PC-3 (cell line): Measurements from ENCODE around the gene DRAXIN. TPM values are rescaled to one million over a fixed set of nuclear protein-coding genes. Genes with fewer than 3 reads are reported as not detected.

ENCODE experiments used
- ATAC-seq: fragments of 200-7000 bp; cut with Tn5 transposase; 2 replicates; pipeline ENCODE4 v1.9.1; 2020; ENCODE audit warnings: mild to moderate bottlenecking, moderate library complexity
- BruUV-seq: library from RNA; stranded (reverse); fragments of 400-500 nt; replicated peaks from 2 replicates; lab custom pipeline; 2021; lab: Mats Ljungman, UMichigan
- CTCF ChIA-PET: fragments of 300-600 bp; sonication (Branson Sonifier 250); formaldehyde crosslinking; loops from one replicate; lab custom pipeline; 2022; ENCODE audit warnings: antibody characterized with exemption; lab: Charles Lee
- POLR2A ChIA-PET: fragments of 300-600 bp; sonication (Branson Sonifier 250); formaldehyde crosslinking; loops from one replicate; lab custom pipeline; 2022; ENCODE audit warnings: antibody characterized with exemption; ENCODE audit not compliant: unreplicated experiment; lab: Charles Lee
- DNase-seq: peaks from one replicate; pipeline ENCODE4 v3.0.0-alpha.2; 2015
- H2AFZ ChIP-seq: fragments of 300-600 bp; sonication (generic); 2 replicates; pipeline ENCODE4 v1.6.0; 2016; ENCODE audit warnings: antibody characterized with exemption, low read length
- H3F3A ChIP-seq: fragments of 300-600 bp; sonication (generic); one replicate; pipeline ENCODE4 v1.6.0; 2017; ENCODE audit warnings: antibody characterized with exemption, low read length, control low read depth, mild to moderate bottlenecking; ENCODE audit not compliant: unreplicated experiment
- H3K27ac ChIP-seq: fragments of 300-600 bp; sonication (generic); 2 replicates; pipeline ENCODE4 v1.5.1; 2016; ENCODE audit warnings: mild to moderate bottlenecking, low read length
- H3K27me3 ChIP-seq: fragments of 300-600 bp; sonication (generic); 2 replicates; pipeline ENCODE4 v1.6.1; 2016; ENCODE audit warnings: low read length, mixed read lengths
- H3K36me3 ChIP-seq: fragments of 300-600 bp; sonication (generic); 2 replicates; pipeline ENCODE4 v1.6.1; 2016; ENCODE audit warnings: low read depth, mixed run types, low read length, mixed read lengths
- H3K4me1 ChIP-seq: fragments of 300-600 bp; sonication (generic); 2 replicates; pipeline ENCODE4 v1.5.1; 2016; ENCODE audit warnings: low read length; ENCODE audit not compliant: insufficient read depth
- H3K4me2 ChIP-seq: fragments of 300-600 bp; sonication (generic); 2 replicates; pipeline ENCODE4 v1.6.0; 2016; ENCODE audit warnings: low read length
- H3K4me3 ChIP-seq: fragments of 300-600 bp; sonication (generic); 2 replicates; pipeline ENCODE4 v1.5.1; 2016; ENCODE audit warnings: mild to moderate bottlenecking, low read length, mixed read lengths
- H3K79me2 ChIP-seq: fragments of 300-600 bp; sonication (generic); 2 replicates; pipeline ENCODE4 v1.6.1; 2017; ENCODE audit warnings: low read length, mixed read lengths
- H3K9ac ChIP-seq: fragments of 300-600 bp; sonication (generic); 2 replicates; pipeline ENCODE4 v1.6.0; 2016; ENCODE audit warnings: mild to moderate bottlenecking, low read length
- H3K9me2 ChIP-seq: fragments of 300-600 bp; sonication (generic); replicated peaks from 2 replicates; pipeline ENCODE4 v1.6.1; 2016; ENCODE audit warnings: mixed run types, low read length, mixed read lengths
- H3K9me3 ChIP-seq: fragments of 300-600 bp; sonication (generic); 2 replicates; pipeline ENCODE4 v1.6.1; 2016; ENCODE audit warnings: low read length, mixed read lengths
- H4K20me1 ChIP-seq: fragments of 300-600 bp; sonication (generic); 2 replicates; pipeline ENCODE4 v1.6.1; 2016; ENCODE audit warnings: low read length, mixed read lengths
- CTCF ChIP-seq: fragments of 300-600 bp; sonication (generic); conservative IDR thresholded peaks from 2 replicates; pipeline ENCODE4 v1.5.1; 2017; ENCODE audit warnings: antibody characterized with exemption, low read depth, mild to moderate bottlenecking, low read length
- EZH2 ChIP-seq: fragments of 300-600 bp; sonication (generic); IDR thresholded peaks from one replicate; pipeline ENCODE4 v1.6.1; 2017; ENCODE audit warnings: antibody characterized with exemption, mild to moderate bottlenecking, low read length; ENCODE audit not compliant: unreplicated experiment
- EZH2phosphoT487 ChIP-seq: fragments of 300-600 bp; sonication (generic); IDR thresholded peaks from 2 replicates; pipeline ENCODE4 v1.6.1; 2018; ENCODE audit warnings: mild to moderate bottlenecking, antibody characterized with exemption, low read length, borderline replicate concordance
- intact Hi-C: fragments of 100-400 bp; cut with micrococcal nuclease; formaldehyde crosslinking; loops from 2 replicates; pipeline ENCODE4 v1.9.0; 2023
- total RNA-seq: library from RNA; depleted of rRNA; stranded (reverse); fragments of >200 nt; gene quantifications from 2 replicates; pipeline ENCODE4 v1.2.3, GENCODE V29; 2014

The DRAXIN gene
- total RNA-seq, 1 experiment from 2014 or later, result 0.07 TPM

GRCh38 chr1:11651017-11651416 is 40.5 kb upstream of the DRAXIN start:
- no peaks in the 10 kb centered on the region for H4K20me1 ChIP-seq
- ChIA-PET CTCF (interaction anchor here (1.0 kb wide), 1 partner anchor 69 kb away, joined by 6 read pairs; no protein-coding TSS in a partner anchor), POLR2A (no interaction called here)
- H3K27ac ChIP-seq, result no peak overlapping the region
- peaks cover 9% of the 10 kb centered on the region for H3K79me2 ChIP-seq
- peaks cover 28% of the 10 kb centered on the region for H3K4me1 ChIP-seq
- BruUV-seq, result no TSS peak
- H3K9me3 ChIP-seq, result no peaks in the 10 kb centered on the region
- DNase-seq, result no peak
- H3K4me3 ChIP-seq, result peak overlapping the region; percentile 33; the same call in 1 of the 2 replicates
- no peaks in the 10 kb centered on the region for H3K9me2 ChIP-seq
- H3K36me3 ChIP-seq, result no peaks in the 10 kb centered on the region
- H3K9ac ChIP-seq, result no peak overlapping the region
- H3K4me2 ChIP-seq, result peak overlapping the region; percentile 71
- no peaks in the 10 kb centered on the region for H3F3A ChIP-seq
- no peaks in the 10 kb centered on the region for H3K27me3 ChIP-seq
- intact Hi-C loops, result no loop called here
- H2AFZ ChIP-seq, result peak overlapping the region; percentile 56; the same call in 1 of the 2 replicates
- ATAC-seq, result no peak
- TF ChIP-seq EZH2, result no peak
- TF ChIP-seq CTCF, result no peak
- TF ChIP-seq EZH2phosphoT487, result no peak

- Histone ChIP-seq H3K4me1 (peaks cover 28% of the 10 kb centered on the region), H4K20me1 (no peaks in the 10 kb centered on the region), H3K27me3 (no peaks in the 10 kb centered on the region), H3K9ac (no peak overlapping the region), H3K79me2 (peaks cover 10% of the 10 kb centered on the region), H3K4me3 (no peak overlapping the region), H3K9me3 (no peaks in the 10 kb centered on the region), H3K9me2 (no peaks in the 10 kb centered on the region), H3K36me3 (no peaks in the 10 kb centered on the region), H3K4me2 (peak overlapping the region; percentile 57), H3K27ac (peak overlapping the region; percentile 61), H2AFZ (no peak overlapping the region), H3F3A (no peaks in the 10 kb centered on the region)
- TF ChIP-seq EZH2phosphoT487 (no peak), CTCF (no peak), EZH2 (no peak)
- ATAC-seq, result no peak
- CTCF ChIA-PET, result interaction anchor here (0.6 kb wide), 1 partner anchor 247 kb away, joined by 3 read pairs; no protein-coding TSS in a partner anchor
- intact Hi-C loops, result no loop called here
- DNase-seq, result no peak
- POLR2A ChIA-PET, result no interaction called here
- BruUV-seq, result no TSS peak
These were observed 39.2 kb upstream of the DRAXIN start for GRCh38 chr1:11652203-11652780.
